Fibroblast of gingiva (primary cell): ENCODE results near the gene BEND3.

Experiments used
- DNase-seq: peaks from one replicate; pipeline ENCODE4 v3.0.0-alpha.2; 2011; ENCODE audit warnings: low read depth

The BEND3 gene

GRCh38 chr6:107083047-107083768, 32.1 kb downstream of the BEND3 start:
- DNase-seq = no peak

- DNase-seq = no peak
Measured at GRCh38 chr6:107082045-107082444, 33.3 kb downstream of the BEND3 start.

DNA sequence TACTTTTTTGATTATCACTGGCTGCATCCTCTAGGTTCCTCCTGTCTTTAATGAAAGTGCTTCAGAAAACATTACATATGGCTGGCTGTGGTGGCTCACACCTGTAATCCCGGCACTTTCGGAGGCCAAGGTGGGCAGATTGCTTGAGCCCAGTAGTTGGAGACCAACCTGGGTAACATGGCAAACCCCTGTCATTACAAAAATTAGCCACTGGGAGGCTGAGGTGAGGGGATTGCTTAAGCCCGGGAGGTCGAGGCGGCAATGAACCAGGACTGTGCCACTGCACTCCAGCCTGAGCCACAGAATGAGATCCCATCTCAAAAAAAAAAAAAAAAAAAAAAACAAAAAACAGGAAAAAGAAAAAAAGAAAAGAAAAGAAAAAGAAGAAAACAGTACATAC, 35.3 kb downstream of the BEND3 start:
- no peak for DNase-seq

GRCh38 chr6:107079429-107079828, 35.9 kb downstream of the BEND3 start:
- DNase-seq = no peak

DNA sequence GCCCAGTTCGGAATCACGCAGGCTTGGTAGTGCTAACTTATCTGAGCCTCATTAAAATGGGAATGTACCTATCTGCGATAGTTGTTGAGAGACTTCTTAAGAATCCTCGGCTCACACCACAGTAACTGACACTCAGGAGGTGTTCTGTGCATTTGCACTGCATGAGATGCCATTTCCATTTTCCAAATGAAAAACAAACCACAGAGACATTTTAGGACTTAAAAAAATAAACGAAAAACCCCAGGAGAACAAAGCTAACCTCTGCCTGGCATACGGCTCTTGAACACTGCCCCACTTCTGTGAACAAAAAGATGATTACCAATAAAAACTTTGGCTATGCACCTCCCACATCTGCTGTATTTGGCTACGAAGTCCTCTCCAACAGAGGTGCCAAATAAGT, 37.6 kb downstream of the BEND3 start:
- no peak for DNase-seq

DNA sequence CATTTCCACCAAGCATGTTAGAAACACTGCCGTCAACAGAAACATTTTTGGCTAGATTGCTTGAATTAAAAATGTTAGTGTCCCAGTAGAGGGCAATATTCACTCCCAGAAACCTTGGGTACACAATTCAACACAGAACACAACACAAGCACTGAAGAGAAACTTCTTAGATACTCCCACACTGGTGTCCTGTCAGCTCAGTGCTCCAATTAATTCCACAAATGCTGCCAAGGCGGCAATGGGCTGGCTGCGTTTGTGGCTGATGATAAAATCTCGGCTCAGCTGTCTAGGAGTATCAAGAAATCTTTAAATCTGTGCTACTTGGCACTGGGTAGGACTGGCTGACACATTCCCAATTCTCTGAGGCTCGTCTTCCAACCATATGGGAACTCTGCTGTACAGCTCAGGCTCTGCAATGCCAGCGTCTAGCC, 39.3 kb downstream of the BEND3 start:
- peak; percentile 16 for DNase-seq

DNA sequence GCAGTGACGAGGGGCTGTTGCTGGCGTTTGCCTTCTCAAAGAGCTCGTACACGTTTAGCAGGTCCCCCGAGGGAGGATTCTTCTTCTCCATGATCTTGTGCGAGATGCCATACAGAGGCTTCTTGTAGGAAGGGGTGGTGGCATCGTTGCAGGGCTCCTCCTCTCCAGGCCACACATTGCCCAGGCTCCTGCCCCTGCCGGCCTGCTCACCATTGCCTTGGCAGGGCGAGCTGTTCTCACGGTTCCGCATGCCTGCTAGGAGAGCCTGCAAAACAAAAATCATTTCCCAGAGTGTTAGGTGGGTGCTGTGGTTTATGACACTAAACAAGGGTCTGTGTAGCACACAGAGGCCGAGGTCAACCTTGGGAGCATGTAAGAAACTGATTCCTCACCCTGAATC, 44.6 kb downstream of the BEND3 start:
- DNase-seq = no peak

DNA sequence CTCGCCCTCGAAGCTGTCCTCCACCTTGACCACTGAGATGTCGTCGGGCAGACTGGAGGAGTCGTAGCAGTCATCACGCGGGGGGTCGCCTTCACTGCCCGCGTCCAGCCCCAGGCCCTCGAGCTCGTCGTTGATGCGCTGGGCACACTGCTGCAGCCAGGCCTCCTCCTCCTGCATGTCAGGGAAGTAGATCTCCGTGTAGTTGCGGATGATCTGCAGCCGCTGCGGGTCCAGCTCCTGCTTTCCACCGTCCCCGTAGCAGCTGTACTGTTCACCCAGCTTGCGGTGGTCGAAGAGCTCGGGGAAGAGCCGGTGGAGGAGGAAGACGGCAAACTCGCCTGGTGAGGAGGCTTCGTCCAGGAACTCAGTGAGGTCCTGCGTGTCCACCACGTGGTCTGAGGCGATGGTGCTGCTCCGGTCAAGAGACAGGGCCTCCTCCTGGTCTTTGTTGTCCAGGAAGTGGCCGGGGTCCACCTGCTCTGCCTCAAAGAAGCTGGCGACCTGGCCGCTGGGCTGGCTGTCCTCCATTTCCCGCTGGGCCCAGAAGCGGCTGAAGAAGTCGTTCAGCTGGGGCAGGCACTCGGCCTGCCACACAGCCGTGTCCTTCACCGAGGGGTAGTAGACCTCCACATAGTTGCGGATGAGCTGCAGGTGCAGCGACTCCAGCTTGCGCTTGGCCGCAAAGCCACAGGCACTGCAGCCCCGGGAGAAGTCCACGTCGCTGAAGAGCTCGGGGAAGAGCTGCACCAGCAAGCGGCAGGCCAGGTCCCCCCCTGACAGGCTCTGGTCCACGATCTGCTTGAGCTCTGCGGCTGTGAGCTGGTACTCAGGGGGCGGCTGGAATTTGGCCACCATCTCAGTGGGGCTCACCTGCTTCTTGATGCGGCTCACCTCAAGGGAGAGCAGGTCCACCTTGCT, 45.4 kb downstream of the BEND3 start:
- DNase-seq = no peak

- no peak for DNase-seq
Measured at GRCh38 chr6:107068691-107069630, 46.4 kb downstream of the BEND3 start.

DNA sequence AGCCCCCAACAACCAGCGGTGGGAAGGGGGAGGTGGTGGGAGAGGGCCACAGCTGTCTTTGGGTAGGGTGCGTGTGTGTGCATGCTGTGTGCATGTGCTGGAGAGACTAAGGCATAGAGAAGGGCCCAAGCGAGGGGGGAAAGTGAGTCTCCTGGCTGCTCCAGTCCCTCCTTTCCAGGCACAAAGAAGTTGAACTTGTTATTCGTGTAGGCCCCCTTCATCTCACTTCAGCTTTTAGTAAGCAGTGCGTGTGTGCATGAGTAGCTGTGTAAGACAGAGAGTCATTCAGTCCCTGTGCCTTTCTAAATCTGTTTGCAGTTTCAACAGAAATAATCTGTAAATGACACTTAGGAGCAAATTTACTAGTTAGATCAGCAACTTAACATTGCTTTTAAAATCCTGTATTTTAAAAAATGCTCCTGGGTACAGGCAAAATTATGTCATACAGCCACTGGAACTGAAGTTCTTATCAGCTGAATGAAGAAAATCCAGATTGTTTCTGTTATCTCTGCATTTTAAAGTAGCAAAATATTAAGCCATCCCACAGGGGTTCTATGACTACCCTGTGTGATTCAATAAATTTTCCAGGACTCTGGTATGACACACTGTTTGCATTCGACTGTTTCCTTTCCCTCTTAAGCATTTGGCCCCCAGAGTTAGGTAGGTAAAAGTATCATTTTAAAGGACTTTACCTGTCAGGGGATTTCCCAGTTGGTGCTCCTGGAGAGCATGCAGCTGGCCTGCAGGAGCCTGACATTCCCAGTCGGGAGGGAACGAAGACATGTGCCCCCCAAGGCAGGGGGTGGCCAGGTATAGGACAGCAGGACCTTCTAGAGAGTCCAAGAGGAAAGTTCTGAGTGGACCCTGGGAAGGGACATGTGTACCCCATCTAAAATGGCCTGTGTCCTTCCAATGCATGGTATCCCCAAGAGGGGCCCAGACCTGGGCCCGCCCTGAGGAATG, 48.3 kb downstream of the BEND3 start:
- no peak for DNase-seq

GRCh38 chr6:107064579-107065065, 50.7 kb downstream of the BEND3 start:
- peak; percentile 45 for DNase-seq

DNA sequence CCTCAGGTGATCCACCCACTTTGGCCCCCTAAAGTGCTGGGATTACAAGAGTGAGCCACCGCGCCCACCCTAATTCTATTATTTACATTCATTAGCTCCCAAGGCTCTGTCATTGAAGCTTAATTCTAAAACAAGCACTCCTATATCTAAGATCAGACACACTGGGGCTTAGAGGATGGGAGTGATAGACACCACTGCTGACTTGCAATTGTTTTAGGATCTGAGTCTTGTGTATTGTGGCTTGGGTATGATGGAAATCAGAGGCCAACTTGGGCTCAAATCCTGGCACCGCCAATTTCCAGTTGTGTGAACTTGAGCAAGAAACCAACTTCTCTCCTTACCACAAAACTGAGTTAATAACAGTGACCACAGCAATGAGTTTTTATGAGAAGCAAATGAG, 52.6 kb downstream of the BEND3 start:
- no peak for DNase-seq

DNA sequence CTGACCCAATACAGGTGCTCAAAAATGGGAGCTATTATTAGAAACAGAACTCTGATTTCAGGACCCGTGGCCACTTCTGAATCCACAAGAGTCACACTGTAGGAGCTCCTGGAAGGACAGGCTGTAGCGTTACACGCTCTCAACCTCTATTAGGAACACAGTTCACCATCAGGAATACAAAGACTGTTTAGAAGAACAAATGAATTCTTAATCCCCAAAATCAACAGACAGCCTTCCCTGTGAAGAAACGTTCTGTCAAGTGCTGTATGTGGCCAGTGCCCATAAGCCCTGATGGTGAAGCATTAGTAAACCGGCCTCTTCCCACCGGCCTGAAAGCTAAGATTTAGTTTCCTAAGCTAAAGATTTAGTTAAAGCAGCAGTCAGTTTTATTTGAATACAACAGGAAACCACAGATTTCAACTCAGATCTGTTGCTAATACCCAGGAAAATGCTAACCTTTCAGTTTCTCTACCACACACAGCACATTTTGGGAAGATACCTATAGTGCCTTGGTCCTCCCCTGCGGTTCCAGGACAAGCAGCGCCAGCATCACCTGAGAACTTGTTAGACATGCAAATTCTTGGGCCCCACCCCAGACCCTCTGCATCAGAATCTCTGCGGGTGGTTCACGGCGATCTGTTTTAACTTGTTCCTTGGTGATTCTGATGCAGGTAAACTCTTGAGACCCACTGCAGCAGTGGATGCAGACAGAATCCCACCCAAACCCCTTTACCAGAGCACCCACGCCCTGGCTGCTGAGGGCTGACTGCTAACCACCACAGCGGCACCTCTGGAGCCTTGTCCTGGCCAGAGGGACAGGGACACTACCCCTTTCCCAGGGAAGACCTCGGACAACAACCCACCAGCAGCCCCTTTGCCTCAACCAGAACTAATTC, 53.9 kb downstream of the BEND3 start:
- no peak for DNase-seq

DNA sequence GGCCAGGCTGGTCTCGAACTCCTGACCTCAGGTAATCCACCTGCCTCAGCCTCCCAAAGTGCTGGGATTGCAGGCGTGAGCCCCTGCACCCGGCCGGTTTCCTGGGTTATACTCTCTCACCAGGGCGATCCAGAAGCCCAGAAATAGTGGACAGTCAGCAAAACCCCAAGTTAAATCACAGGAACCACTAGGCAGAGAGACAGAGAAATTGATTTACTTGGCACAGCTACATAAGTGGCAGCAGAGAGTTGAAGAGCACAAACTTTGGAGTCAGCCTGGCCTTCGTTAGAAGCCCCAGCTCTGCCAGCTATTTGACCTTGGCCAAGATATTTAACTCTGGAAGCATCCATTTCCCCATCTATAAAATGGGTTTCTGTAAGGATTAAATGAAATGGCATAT, 54.6 kb downstream of the BEND3 start:
- DNase-seq = no peak

DNA sequence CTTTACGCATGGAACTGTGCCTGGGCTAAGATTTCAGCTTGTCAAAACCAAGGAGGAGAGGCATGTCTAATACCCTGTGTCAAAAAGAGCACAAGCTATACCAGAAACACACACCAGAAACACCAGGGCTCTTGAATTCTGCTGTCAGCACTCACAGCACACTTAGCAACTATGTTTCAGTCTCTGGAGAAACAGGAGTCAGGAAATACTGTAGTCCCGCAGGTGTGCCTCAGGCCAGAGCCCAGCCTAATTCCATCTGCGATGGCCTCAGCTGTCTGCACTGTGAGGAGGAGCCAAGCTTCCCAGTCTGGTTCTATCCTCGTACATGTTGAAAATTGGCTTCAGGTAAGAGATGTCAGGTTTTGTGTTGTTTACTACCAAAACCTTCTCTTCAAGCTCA, 55.7 kb downstream of the BEND3 start:
- no peak for DNase-seq

- no peak for DNase-seq
Measured at GRCh38 chr6:107057679-107058078, 57.6 kb downstream of the BEND3 start.

DNA sequence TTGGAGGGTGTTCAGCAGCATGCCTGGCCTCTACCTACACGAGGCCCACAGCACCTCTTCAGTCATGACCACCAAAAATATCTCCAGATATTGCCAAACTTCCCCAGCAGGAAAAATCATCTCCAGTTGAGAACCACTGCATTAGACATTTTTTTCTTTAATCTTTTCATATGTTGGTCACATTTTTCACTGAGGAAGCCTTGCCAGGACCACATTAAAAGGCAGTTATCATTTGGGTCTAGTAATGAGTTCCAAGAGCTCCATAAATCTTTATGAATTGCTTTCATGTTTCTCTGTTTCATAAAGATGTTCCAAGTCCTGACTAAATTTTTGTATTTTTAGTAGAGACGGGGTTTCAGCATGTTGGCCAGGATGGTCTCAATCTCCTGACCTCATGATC, 58.5 kb downstream of the BEND3 start:
- no peak for DNase-seq

DNA sequence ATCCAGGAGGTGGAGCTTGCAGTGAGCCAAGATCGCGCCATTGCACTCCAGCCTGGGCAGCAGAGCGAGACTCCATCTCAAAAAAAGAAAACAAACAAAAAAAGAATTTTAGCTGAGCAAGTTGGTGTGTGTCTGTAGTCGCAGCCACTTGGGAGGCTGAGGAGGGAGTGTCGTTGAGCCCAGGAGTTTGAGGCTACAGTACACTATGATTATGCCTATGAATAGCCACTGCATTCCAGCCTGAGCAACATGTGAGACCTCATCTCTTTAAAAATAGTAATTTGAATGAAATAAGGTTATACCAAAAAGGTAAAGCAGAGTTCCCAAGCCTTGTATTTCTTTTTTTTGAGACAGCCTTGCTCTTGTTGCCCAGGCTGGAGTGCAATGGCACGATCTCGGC, 67.5 kb downstream of the BEND3 start:
- no peak for DNase-seq

GRCh38 chr6:107045826-107046675, 69.3 kb downstream of the BEND3 start:
- DNase-seq = no peak
